ENCODE measurements around the gene AIP. TPM values are rescaled to one million over a fixed set of nuclear protein-coding genes. Genes with fewer than 3 reads are reported as not detected.
"Not testable (repeated sequence)": the region's sequence is repeated elsewhere in the genome, so short reads cannot be mapped to it uniquely, and the experiment has no call there.

Gene AIP
- polyA plus RNA-seq, 3 donors = 57.8 to 73.4 (median 65.9) TPM

DNA sequence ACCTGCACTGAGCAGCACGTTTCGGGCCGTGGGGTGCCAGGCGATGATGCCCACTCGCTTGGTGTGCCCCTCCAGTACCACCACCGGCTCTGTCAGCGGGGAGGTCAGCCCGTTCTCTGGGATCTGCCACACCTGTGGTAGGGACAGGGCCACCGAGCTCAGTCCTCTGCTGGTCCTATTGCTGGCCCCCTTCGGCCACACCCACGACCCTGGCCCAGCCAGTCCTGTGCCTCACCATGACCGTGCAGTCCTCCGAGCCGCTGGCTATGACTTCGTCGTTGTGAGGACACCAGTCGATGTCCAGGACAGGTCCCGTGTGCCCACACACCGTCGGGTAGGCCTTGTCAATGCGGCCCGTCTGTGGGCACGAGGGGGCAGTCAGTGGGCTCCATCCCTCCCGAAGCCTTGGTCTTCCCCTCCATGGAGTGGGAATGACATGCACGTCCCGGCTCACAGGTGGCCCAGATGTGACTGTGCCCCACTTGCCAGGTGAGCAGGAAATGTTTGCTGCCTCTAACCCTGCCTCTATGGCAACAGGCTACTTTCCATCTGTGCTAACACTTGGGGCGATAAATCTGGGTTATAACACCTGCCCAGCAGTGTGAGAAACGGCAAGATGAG, 41.0 kb upstream of the AIP start:
- no peak for DNase-seq

GRCh38 chr11:67442504-67443404, 40.1 kb upstream of the AIP start:
- DNase-seq = no peak

DNA sequence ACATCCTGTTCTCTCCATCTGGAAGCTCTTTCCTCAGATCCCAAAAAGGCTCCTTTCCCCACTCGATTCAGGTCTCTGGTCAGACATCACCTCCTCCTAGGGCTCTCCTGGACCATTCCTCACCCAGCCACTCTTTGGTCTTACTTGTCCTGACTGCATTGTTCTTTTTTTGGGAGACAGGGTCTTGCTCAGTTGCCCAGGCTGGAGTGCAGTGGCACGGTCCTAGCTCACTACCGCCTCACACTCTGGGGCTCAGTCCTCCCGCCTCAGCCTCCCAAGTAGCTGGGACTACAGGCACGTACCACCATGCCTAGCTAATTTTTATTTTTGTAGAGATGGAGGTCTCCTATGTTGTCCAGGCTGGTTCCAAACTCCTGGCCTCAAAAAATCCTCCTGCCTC, 37.3 kb upstream of the AIP start:
- DNase-seq = no peak

DNA sequence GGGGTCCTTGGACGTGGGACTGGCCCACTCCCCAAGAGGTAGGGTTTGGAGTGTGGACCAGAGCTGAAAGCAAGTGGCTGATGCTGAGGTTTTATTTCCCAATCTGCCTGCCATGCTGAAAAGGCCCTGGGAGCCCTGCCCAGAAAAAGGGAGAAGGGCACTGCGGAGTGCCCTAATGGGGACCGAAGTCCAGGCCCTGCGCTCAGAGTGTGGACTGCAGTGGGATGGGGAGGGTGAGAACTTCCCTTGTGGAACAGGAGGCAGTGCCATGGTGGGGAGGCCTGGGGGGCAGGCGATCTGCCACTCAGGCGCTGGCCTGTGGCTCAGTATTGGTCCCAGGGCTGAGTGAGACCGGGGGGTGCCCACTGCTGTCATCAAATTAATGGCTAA, 34.6 kb upstream of the AIP start:
- no peak for DNase-seq

DNA sequence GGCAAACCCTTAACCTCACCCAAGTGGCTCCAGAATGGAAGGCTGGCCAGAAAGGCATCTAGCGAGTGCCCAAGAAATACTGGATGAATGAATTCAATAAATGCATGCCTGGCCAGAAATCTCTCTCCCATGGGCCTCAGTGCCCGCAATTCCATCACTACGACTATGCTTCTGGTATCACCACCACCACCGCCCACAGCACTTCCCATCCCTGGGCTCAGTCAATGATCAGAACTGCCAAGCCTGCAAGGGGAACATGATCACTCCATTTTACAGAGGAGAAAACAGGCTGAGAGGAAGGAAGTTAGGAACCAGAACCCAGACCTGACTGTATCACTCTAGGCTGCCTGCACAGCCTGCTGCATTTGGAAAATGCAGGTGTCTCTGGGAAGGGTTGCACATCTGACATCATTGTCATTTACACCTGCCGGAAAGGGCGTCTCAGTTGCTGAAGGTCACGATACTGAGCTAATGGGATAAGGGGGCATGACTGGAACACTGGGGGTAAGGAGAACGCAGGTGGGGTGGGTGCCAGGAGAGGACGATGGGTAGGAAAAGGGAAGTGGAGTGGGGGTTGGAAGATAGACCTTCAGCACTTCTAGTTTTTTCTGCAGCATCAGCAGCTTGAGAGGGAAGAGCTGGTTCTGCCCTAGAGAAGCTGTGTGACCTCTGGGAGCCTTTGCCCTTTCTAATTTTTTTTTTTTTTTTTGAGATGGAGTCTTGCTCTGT, 33.5 kb upstream of the AIP start:
- no peak for DNase-seq

DNA sequence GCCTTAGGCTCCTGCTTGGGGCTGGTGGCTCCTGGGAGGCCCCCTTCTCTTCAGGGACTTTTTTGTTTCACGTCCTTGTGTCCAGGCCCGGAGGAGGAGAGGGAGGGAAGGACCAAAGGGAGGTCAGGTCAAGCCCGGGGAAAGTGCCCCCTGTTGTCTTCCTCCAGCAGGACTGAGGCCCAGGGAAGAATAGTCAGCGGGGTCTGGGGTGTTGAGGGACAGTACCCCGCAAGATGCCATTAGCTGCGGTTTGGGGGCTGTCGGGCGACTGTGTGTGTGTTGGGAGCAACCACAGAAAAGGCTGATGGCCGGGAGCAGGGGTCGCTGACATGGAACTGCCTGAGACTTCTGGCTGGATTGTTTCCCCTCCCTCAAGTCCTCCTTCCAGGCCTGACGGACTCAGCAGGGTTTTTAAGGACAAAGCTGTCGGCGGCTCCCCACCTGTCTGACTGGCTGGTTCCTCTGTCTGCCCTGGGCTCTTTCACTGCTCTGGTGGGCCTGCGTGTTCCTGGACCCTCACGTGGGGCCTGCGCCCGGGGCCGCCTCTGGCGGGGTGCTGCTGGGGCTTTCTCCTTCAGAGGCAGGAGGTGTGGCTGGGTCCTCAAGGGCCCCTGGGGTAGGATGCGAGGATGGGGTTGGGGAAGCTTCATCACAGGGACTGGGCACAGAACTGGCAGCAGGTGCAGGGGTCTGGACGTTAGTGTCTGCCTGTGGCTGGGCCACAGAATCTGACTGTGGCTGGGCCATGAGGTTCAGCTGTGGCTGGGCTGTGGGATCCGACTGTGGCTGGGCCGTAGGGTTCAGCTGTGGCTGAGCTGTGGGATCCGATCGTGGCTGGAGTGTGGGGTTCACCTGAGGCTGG, 31.8 kb upstream of the AIP start:
- no peak for DNase-seq

DNA sequence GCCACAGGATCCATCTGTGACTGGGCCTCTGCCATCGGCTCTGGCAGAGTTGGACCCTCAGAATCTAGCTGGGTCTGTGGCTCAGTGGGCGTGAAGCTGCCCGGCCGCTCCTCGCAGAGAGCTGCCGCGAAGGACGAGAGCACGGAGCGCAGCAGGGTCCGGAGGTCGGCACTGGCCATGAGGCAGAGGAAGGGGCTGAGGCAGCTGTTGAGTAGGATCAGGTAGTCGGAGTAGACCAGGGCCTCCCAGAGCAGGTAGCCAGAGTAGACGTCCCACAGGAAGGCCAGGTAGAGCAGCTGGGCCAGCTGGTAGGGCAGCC, 31.2 kb upstream of the AIP start:
- no peak for DNase-seq

DNA sequence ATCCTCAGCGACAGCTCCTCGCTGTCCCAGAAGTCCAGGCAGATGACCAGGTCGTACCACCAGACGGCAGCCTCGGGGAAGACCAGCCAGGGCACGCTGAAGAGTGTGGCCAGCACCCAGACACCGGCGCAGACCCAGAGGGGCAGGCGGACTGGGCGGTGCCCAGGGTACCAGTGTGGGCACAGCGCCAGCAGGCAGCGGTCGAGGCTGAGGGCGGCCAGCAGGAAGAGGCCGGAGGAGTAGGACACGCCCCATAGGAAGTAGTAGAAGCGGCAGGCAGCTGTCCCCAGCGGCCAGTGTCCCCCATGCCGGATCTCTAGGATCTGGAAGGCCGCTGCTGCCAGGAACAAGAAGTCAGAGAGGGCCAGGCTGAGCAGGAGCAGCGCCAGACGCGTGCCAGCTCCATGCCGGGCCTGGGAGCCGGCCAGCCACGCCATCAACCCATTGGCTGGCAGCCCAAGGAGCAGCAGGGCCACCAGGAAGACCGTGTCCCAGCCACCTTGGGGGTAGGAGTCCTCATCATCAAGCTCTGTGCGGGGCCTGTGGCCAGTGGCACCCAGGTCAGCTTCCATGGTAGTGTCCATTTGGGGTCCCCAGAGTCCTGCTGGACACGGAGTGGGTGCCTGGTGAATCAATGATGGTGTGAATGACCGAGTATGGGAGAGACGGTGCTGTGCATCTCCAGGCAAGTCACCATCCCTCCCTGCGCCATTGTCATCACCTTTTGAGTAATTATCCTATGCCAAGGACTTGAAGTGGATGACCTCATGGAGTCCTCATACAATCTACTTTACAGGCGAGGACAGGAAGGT, 30.5 kb upstream of the AIP start, which contains the start of gene GPR152:
Gene GPR152 (minus strand): TSS at position 589 of the 812 bp plus-strand sequence. CDS start 5 bp downstream, at position 584.
- no peak for DNase-seq

- DNase-seq = no peak
Observed at GRCh38 chr11:67453816-67454732, 28.8 kb upstream of the AIP start.

GRCh38 chr11:67455054-67455453, 27.8 kb upstream of the AIP start, which contains the start of gene CABP4:
Gene CABP4 (plus strand): TSS chr11:67455354. CDS start chr11:67455424, 70 bp downstream.
- DNase-seq = no peak

DNA sequence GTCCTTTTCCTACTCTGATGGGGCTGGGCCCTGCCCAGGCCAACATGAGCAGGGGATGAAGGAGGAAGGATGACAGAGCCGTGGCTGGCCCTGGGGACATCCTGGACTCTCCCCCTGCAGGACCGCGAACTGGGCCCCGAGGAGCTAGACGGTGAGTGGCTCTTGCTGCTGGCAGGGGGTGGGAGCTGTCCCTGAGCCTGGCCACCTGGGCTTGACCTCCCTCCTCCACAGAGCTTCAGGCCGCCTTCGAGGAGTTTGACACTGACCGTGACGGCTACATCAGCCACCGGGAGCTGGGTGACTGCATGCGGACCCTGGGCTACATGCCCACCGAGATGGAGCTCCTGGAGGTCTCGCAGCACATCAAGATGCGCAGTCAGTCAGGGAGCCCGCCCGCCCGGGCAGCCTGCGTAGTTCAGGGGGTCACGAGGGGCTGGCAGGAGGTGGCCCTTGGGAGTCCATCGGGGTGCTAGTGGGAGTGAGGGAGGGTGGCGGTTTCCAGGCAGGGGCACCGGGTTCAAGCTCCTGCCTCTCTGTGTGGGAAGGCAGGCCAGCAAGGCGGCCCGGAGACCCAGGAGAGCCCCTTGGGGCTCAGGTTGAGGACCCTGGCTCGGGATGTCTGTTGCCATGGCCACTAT, 26.6 kb upstream of the AIP start:
- no peak for DNase-seq

DNA sequence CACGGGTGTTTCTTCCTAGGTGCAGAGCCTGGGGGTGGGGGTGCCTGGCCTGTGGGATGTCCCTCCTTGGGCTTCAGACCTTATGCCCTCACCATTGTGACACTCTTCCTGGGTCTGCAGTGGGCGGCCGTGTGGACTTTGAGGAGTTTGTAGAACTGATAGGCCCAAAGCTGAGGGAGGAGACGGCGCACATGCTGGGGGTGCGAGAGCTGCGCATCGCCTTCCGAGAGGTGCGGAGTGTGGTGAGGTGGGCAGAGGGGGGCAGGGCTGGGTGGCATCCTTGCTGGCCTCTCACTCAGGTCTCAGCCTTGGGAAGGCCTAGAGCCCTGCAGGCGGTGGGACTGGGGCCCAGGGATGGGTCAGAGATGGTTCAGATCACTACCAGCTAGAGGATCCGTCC, 25.4 kb upstream of the AIP start:
- DNase-seq = no peak

DNA sequence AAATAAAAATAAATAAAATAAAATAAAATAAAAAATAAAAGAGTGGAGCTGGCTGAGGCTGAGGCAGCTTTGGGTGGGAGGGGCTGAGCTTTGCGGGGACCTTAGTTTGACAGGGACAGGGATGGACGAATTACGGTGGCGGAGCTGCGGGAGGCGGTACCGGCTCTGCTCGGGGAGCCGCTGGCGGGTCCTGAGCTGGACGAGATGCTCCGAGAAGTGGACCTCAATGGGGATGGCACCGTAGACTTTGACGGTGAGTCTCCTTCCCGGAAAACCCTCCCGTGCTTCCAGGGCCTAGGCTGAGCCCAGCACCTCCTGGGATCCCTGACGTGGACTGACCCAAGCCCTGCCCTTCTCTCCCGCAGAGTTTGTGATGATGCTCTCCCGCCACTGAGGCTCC, 24.6 kb upstream of the AIP start:
- DNase-seq = no peak

- DNase-seq = no peak
Observed at GRCh38 chr11:67463186-67463585, 19.6 kb upstream of the AIP start.

- DNase-seq = no peak
Observed at GRCh38 chr11:67463680-67464410, 19.0 kb upstream of the AIP start.

DNA sequence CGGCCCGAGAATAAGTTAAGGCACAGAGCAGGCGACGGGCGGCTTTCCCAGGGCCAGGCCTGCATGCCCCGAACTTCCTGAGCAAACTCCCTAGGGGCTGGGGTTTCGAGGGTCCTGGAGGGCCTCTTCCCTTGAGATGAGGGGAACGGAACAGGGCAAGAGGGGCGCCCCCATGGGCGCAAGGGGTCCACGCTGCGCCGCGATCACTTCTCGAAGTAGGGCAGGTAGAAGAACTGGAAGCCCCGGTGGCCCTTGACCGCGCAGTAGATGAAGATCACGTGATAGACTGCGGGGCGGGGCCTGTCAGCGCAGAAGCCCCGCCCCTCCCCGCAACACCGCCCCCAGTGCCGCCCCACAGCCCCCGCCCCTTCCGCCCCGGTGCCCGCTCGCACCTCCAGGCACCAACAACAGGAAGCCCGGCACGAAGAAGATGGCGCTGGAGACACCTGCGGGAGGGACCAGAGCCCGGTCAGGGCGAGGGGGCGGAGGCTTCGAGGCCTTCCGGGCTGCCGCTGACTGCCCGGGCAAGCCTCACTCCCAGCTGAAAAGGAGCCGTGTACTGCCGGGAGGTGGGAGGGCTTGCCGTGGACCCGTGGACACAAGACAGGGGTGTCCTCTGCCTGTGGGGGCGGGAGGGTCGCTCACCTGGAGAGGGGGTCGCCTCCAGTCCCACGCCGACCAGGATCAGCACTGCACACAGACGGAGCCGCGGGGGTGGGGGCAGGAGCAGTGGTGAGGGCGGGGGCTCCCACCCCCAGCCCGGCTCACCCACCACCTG, 18.2 kb upstream of the AIP start:
- DNase-seq = peak; percentile 80

GRCh38 chr11:67465189-67465510, 17.7 kb upstream of the AIP start:
- DNase-seq = no peak

DNA sequence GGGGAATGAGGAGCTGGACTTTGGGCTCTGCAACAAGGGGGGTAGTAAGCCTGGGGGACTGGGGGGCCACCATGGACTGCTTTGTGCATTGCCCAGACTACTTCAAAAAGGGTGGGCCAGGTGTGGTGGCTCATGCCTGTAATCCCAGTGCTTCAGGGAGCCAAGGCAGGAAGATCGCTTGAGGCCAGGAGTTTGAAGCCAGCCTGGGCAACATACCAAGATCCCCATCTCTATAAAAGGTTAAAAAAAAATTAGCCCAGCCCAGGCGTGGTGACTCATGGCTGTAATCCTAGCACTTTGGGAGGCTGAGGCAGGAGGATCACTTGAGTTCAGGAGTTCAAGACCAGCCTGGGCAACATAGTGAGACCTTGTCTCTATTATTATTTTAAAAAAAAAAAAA, 17.3 kb upstream of the AIP start:
- DNase-seq = not testable (repeated sequence)

All from renal pelvis (tissue), 4 donors.